Femur (tissue), 1 donor: ENCODE data around the gene ARL2BP.

ENCODE experiments used
- DNase-seq: peaks from one replicate; pipeline ENCODE4 v3.0.0-alpha.2; 2017

ARL2BP gene

GRCh38 chr16:57284952-57285363 lies 39.9 kb downstream of the ARL2BP start:
- DNase-seq = no peak

GRCh38 chr16:57285379-57285778 lies 40.3 kb downstream of the ARL2BP start:
- DNase-seq = no peak

- DNase-seq = no peak
Observed at GRCh38 chr16:57289391-57290257, 44.6 kb downstream of the ARL2BP start.

- DNase-seq = no peak
Observed at GRCh38 chr16:57297856-57298255, 52.8 kb downstream of the ARL2BP start.

GRCh38 chr16:57299009-57299718 lies 54.1 kb downstream of the ARL2BP start:
- peak; percentile 82 for DNase-seq

GRCh38 chr16:57299719-57300386 lies 54.8 kb downstream of the ARL2BP start:
- peak; percentile 94 for DNase-seq

- DNase-seq = peak; percentile 100
Observed at GRCh38 chr16:57300387-57301125, 55.5 kb downstream of the ARL2BP start.

GRCh38 chr16:57301126-57301817 lies 56.2 kb downstream of the ARL2BP start:
- DNase-seq = no peak
